ENCODE data around the gene PCDH9. TPM values are rescaled to one million over a fixed set of nuclear protein-coding genes. Genes with fewer than 3 reads are reported as not detected.
"Not testable (repeated sequence)": the region's sequence is repeated elsewhere in the genome, so short reads cannot be mapped to it uniquely, and the experiment has no call there.

PCDH9 gene
- total RNA-seq, 1 donor from 2014 or later: 4.2 TPM

DNA sequence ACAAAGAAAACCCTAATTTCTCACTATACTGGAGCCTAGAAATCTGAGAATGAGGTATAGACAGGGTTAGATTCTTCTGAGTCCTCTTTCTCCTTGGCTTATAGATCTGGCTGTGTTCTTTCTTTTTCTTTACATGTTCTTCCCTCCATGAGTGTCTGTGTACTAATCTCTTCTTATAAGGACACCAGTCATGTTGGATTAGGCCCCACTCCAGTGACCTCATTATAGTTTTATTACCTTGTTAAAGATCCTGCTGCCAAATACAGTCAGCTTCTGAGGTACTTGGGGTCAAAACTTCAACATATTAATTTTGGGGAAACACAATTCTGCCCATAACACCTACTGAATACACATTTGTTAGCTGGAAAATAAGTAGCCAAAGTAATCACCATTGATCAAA lies 302.6 kb downstream of the PCDH9 start:
- no peak for DNase-seq (ENCODE audit: low spot score)

DNA sequence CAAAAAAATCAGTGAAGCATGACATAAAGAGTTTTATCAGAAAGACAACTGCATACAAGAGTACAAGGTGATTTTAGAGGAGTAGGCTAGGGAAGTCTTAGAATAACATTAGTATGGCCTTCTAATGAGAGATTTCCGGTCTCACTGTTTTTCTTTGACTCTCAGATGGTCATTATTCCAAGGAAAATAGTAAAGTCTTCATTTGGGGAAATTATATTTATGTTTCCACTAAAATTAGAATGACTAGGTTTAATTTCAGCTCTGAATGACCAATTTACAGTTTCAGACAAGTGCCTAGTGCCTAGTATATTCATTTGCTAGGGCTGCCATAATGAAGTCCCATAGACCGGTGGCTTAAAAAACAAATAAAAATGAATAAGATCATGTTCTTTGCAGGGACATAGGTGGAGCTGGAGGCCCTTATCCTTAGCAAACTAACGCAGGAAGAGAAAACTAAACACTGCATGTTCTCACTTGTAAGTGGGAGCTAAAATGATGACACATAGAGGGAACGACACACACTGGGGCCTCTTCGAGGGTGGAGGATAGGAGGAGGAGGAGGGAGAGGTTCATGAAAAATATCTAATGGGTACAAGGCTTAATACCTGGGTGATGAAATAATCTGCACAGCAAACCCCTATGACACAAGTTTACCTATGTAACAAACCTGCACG lies 303.1 kb downstream of the PCDH9 start:
- no peak for DNase-seq (ENCODE audit: low spot score)

DNA sequence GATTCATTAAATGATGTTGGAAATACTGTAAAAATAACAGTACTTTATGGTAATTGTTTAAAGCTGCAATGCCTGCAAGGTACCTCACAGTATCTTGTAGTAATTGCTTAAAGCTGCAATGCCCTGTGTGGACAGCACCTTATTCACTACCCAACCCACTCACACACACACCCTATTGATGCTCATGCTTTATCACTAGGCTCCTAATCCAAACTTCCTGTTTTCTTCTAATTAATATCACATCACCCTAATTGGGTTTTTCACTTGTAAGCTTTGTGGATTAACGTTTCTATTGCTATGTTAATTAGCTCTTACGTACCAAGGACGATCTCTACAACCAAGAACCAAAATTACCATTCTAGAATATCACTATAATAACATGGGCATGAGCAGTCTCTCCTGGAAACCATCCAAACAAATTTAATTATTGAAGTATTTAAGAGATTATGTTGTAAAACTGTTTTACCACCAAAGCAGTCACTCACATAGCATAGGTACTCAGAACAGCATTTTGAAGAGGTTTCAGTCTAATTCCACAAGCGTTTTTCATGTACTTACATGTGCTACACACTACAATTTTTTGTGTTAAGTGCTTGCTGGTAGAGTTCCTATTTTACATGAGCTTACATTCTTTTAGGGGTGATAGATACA lies 303.8 kb downstream of the PCDH9 start:
- no peak for DNase-seq (ENCODE audit: low spot score)

DNA sequence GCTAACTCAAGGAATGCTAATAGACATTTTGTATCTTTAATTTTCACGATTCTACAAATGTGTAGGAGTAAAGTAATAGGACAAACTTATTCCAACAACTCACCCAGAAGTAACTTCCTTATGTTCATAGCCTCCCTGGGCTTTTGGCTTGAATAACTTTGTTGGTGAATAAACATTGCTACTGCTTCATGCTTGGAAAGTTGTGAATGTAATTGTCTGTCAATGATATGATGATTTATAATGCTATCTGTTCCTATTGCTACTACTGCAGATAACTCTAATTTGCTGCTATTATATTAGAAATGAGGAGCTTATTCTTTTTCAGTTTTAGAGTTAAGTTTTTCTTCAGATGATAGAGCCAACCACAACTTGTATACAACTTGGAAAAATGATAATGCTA lies 307.7 kb downstream of the PCDH9 start:
- DNase-seq (ENCODE audit: low spot score): no peak

DNA sequence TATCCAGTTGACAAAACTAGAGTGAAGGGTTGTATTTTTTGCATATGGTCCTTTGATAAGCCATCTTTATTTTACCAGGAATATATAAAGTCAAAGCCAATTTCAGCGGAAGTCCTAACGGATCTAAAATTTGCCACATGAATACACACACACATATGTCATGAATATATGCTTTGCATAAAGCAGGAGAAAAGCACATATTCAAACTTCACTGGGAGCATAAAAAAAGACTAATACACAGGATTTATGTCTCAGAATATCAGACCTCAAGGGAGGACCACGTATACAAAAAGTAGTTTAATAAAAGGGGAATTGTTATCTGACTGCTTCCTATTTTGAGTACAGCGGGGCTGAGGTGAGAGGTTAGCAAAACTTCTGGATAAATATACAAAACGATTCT lies 308.7 kb downstream of the PCDH9 start:
- no peak for DNase-seq (ENCODE audit: low spot score)

DNA sequence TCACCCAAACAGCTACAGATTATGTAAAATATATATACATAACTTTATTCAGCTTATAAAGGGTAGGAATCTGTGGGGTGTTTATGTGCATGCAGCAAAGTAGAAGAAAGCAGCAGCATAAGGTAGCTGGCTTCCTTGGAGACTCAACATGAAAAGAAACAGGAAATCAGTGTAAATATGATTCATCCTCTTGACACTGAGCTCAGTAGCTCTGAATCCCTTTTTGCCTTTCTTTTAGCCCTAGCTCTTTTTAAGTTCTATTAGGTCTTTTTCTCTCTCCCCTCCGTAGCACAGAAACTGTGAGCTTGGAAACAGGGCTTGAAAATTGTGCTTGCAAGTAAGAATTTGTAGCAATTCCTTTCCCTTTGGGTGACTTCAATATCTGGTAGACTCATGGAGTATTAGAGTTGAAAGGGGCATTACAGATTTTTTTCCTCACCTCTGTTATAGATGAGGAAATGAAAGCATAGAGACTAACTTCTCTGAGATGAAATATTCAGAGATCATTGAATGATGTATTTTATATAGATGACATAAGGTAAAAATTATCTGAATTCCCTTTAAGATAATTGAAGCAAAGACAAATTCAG lies 314.4 kb downstream of the PCDH9 start:
- no peak for DNase-seq (ENCODE audit: low spot score)

DNA sequence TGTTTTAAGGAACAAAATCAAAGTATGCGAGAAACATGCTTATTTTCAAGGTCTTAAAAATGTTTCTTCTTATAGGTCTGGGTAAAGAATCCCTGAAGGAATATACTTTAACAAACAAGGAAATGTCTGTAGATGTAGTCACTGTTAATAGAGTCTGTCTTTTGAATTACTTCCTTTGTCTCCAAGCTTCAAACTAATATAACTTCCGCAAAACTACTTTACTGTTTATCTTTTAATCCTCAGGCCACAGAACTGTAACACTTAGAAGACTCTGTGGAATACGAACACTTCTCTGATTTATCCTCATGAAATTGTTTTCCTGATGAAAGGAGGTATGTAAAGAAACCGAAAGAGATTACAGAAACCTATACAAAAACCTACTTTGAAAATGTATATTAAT lies 316.0 kb downstream of the PCDH9 start:
- no peak for DNase-seq (ENCODE audit: low spot score)

DNA sequence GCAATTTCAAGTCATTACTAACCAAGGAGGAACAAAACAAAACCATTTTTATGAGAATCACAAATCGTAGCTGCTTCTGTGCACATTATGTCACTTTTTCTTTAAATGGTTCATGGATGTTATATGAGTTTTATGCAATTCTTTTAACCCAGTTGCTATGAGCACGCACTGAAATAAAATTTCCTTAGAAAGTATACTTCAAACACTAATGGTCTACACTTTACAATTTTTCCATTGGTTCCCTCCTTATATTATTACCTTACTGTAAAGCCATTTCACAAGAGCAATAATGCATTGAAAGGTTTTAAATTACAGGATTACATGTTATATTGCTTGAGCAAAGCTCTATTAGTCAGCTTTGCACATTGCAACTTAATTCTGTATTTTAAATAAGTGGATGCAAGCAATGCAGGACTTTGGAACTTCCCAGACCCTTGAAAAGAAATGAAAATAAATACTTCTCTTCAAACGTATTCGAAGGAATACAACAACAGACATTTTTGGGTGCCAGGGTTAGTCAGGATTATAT lies 318.7 kb downstream of the PCDH9 start:
- DNase-seq (ENCODE audit: low spot score): no peak

DNA sequence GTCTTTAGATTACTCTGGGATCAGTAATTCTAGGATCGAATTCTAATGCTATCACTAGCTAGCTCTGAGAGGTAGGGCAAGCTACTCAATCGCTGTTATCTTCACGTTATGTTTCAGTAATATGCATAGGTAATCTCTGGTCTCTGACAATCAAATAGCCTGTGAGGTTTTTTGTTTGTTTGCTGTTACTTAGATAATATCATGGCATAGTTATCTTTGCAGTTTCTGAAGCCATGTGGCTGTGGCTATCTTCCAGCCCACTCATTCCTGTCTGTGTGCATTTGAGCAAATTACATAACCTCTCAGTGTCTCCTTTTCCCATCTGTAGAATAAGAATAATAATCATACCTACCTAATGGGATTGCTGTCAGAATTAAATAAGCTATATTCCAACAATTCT lies 330.2 kb downstream of the PCDH9 start:
- DNase-seq (ENCODE audit: low spot score): no peak

DNA sequence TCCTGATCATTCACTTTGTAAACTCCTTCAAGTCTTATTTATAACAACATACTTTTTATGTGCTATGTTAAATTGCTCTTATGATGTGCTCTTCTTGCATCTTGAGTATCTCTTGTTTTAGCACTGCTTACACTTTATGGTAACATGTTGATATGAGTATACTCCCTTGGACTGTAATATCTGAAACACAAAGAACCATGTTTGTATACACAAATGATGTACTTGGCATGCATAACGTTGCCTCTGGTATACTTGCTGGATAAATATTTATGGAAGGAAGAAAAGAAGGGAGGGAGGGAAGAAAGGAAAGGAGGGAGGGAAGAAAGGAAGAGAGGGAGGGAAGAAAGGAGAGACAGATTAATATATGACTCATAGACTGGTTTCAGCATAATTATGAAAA lies 333.2 kb downstream of the PCDH9 start:
- no peak for DNase-seq (ENCODE audit: low spot score)

DNA sequence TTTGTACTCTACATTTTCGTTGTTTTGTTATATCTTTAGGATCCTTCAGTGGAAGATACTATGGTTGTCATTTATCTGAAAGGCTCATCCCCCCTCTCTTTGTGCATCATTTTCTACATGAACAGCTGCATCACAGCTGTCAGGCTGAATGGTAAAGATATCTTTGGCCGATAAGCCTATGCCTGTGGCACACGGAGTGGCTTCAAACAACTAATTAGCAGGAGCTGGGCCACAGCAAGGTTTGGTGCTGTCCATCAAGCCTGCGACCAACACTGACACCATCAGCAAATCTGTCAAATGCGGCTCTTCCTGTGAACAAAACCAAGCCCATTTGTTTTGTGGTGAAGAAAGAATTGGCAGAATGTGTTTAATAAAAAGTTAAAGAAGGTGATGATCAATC lies 334.4 kb downstream of the PCDH9 start:
- no peak for DNase-seq (ENCODE audit: low spot score)

DNA sequence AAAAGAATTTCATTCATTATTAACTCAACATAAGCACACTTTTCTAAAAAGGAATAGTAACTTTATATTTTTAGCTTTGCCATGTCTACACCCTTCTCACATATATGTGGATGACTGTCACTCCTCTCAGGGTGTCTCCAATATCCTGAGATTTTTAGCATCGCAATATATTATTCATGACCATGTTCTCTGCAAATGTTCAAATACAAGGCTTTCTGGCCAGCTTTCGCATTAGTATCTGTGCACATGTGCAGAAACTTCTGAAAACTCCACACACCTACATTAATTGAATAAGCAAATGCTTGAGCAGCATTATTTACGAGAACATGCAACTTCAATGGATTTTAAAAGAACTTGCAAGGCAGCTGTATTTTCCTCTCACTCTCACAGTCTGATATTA lies 334.8 kb downstream of the PCDH9 start:
- DNase-seq (ENCODE audit: low spot score): no peak

DNA sequence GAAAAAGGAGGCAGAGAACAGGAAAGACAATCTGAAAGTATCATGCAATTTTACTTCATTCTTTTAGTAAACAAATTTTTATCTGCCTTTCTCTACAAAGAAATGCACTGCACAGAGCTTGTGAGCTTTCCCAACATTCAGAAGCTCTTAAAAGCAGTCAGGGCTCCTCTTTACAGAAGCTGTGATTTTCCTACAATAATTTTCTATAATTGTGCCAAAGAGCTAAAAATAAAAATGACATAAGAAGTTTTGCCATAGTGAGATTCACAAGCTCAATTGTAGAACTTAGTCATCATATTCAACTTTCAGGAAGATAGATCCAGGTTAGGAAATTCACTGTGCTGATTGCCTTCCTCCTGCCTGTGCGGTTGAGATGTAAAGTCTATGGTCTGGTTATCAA lies 341.4 kb downstream of the PCDH9 start:
- no peak for DNase-seq (ENCODE audit: low spot score)

DNA sequence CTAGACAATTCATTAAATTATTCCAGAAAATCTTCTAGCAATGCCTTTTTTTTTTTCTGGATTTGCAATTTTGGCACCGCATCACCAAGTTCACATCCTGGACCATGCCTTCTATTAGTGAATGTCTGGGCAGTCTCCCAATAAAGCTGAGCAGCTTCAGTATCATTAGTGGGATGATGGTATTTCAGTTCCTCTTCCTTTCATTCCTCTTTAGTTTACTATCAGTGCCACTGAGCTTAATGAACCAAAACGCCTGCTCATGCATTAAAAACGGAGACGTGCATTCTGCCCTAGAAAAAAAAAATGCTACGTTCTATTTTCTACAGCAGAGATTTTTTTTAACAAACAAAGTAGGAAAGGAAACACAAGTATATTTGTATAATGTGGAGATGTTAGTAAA lies 343.0 kb downstream of the PCDH9 start:
- DNase-seq (ENCODE audit: low spot score): no peak

DNA sequence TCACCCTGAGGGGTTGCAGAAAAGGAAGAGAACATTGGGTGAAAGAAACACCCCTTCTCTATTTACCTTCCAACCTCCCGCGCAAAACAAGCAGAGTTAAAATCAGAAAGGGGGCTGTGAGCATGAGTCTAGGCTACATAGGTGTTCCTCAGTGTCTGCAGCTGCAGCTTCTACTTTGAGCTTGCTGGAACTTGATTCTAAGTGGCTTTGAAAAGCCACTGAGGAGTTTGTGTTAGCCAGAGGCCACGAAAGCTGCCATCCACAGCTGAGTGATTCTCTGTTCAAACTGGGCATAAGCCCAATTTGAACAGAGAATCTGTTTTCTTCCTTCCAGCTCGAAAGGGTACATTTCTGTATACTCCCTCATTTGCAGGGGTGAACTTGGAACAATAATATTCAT lies 343.9 kb downstream of the PCDH9 start:
- DNase-seq (ENCODE audit: low spot score): no peak

DNA sequence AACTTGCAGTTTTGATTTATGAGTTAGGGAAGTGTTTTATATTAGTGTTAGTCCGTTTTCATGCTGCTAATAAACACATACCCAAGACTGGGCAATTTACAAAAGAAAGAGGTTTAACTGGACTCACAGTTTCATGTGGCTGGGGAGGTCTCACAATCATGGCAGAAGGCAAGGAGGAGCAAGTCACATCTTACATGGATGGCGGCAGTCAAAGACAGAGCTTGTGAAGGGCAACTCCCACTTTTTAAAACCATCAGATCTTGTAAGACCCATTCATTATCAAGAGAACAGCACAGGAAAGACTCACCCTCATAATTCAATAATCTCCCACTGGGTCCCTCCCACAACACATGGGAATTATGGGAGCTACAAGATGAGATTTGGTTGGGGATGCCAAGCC lies 349.0 kb downstream of the PCDH9 start:
- not testable (repeated sequence) for DNase-seq (ENCODE audit: low spot score)

DNA sequence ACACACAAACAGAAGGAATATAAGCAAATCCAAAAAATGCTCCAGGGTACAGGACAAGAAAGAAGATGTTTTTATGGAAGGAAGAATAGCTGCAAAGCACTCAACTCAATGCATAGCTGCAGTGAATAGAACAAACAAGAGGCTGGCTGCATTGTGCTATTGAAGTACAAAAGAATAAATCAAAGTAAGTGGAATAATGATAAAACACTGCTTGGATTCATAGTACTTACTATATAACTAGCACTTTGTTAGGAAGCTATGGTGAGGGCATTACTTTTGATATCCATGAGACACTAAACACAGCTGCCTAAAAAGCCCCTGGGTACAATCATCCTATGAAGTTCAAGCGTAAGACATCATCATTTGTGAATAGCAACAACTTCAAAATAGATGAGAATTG lies 350.1 kb downstream of the PCDH9 start:
- no peak for DNase-seq (ENCODE audit: low spot score)

DNA sequence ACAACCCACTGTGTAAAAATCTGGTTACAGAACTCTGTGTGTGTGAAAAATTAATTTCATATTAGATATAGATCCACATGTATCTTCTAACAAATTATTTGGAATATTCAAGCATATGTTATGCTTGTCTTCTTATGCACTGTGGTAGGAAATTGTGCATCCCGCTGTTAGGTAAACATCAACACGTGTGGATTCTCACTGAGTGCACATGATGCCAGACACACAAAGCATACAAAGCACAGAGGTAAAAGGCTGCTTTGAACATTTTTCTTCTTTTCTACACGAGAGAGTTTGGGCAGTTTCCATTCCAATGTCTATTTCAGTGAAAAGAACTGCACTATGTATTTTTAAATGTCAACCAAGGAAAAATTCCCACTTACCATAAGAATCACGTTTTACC lies 354.9 kb downstream of the PCDH9 start:
- DNase-seq (ENCODE audit: low spot score): no peak

DNA sequence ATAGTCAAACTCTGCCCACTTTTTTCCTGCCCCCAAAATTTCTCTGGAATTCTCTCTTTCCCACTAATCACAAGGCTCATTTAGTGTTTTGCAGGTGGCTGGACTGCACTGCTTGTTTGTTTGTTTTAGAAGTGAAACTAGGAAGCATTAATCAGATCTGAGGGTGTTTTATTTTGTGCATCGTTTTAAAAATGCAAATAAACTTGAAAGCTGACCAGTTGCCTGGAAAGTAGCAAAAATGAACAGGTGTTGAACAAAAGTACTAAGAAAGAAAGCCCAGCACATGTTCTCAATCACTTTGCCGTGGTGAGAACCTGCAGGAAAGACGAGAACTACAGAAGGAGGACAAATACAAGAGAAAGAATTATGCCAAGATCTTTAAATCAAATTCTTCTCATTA lies 365.5 kb downstream of the PCDH9 start:
- DNase-seq (ENCODE audit: low spot score): no peak

DNA sequence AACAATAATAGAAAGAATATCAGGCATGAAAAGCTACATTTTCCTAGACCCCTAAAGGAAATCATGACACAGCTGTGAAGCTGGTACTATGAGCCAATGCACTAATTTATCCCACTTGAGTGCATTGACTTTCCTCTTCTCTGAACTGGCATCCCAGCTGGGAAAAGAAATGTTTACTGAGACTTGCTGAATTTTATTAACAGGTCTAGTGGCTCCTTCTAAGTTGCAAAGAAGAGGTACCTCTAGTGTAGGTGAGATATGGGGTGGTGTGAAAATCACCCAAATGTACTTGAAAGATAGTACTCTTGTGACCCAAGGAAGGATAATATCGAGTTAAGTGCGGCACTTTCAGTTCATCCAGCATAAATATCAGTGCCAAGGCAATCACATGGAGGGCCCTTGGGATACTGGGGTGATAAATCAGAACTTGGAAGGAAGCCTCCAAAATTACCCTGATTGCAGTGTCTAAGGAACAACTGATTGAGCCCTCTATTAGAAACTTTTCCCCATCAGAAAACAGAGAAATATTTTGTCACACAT lies 369.2 kb downstream of the PCDH9 start:
- no peak for DNase-seq (ENCODE audit: low spot score)

DNA sequence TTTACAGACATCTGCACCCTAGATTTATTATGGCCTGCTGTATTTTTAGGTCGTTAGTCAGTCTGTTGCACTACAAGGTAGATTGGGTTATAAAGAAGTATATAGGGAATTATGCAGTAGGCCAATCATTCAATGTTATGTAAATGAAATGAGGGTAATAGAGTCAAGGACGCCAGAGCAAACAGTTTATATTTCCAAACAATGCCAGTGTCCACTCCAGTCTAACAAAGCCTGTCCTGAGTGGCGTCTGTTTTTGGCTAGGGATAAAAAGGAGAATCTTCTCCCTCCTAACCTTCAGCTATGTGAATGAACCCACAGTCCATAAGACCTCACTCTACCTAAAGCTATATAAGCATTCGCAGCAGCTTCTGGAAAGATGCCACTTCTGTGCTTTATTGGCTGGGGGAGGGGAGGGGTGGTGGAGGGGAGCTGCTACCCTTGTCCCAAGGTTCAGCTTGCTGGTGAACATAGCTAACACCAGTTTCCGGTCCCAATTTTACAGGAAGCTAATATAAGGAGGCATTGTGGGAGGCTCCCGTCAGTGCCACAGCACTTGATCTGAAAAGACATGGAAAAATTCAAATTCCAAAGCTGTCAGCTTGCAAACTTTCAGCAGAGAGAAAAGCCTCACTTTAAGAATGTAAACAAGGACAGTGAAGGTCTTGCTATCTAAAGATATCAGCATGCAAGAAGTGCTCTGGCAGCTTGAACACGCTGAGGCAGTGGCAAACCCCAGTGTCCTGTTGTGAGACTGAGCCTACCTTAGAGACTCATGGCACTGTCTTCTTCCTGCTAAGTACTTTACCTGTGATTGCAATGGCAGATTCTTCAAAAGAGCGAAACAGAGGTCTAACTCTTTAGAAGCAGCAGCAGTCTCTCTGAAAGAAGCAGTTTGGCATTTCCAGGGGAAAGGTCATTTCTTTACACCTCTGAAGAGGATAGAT lies 369.9 kb downstream of the PCDH9 start:
- DNase-seq (ENCODE audit: low spot score): no peak
